HG02678 (cell line): ENCODE measurements around the gene BLOC1S4.

ENCODE experiments used
- ATAC-seq: cut with Tn5 transposase; IDR thresholded peaks from one replicate; pipeline ENCODE4 v1.9.1; 2021; ENCODE audit warnings: mild to moderate bottlenecking, moderate library complexity; ENCODE audit not compliant: unreplicated experiment

BLOC1S4 gene

GRCh38 chr4:6689506-6689960 is 26.4 kb upstream of the BLOC1S4 start:
- ATAC-seq, result no peak

DNA sequence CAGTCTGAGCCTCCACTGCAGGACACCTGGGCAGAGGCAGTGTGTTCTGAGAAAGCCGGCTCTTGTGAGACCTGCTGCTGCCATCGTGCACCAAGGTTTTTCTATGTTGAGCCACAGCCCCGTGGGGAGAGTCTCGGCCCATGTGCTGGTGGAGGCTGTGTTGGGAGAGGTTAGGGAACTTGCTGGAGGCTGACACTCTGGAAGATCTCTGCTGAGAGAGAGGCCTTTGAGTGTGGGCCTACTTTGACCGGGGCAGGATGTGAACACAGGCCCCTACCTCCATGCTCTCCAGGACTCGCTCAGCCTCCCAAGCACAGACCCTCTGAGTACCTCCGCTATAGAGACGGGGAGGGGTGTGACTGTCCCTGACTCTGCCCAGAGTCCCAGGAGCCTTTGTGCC is 23.6 kb upstream of the BLOC1S4 start:
- no peak for ATAC-seq

DNA sequence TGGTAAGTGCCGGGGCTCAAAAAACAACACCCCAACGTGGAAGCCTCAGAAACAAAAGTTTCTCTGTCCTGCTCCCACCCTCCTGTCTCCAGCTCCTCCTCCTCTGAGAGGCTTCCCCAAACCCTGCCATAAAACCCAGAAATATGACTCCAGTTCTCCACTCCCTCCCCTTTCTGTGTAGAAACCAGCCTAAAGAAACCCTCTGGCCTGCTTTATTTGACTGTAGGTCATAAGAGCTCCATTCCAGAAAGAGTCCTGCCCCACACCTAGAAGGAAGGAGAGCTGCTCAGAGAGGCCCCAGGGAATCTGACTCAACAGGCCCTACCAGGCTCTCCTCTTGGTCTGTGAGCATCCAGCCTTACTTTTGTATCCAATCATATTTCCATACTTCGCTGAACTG is 23.2 kb upstream of the BLOC1S4 start:
- ATAC-seq, result no peak

DNA sequence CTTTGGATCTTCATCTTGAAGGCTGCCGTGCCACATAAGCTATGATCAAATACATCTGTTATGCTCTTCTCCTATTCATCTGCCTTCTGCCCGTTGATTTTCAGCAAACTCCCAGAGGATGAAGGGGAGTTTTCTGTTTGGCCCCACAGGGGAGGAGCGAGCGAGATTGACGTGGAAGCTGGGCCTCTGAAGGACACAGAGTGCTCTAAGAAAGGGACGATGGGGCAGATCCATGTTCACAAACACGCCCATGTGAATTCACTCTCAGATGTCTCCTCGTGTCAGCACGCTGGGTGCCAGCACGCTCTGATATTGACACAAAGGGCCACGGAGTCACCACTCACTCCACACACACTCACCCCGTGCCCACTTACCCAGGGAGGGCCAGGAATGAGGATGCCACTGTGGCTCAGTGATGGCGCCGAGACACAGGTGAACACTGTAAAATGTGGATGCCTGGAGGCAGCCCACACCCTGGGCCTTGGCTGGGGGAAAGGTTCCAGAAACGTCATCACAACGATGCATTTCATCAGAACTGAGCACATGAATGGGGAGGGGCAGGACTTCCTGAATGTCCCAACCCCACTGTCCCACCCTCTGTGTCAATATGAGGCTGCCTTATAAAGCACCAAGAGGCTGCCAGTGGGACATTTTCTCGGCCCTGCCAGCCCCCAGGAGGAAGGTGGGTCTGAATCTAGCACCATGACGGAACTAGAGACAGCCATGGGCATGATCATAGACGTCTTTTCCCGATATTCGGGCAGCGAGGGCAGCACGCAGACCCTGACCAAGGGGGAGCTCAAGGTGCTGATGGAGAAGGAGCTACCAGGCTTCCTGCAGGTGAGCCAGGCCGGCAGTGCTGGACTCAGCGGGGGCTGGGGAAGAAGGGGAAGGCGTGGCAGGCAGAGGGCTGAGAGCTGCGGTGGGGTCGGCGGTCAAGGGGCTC is 22.5 kb upstream of the BLOC1S4 start, which contains the start of gene S100P:
Gene S100P, plus strand, starts transcription at position 648 of the 946 bp plus-strand sequence. Its CDS starts 55 bp downstream, at position 703.
- ATAC-seq, result no peak

GRCh38 chr4:6694177-6694901 is 21.6 kb upstream of the BLOC1S4 start:
- ATAC-seq, result no peak

DNA sequence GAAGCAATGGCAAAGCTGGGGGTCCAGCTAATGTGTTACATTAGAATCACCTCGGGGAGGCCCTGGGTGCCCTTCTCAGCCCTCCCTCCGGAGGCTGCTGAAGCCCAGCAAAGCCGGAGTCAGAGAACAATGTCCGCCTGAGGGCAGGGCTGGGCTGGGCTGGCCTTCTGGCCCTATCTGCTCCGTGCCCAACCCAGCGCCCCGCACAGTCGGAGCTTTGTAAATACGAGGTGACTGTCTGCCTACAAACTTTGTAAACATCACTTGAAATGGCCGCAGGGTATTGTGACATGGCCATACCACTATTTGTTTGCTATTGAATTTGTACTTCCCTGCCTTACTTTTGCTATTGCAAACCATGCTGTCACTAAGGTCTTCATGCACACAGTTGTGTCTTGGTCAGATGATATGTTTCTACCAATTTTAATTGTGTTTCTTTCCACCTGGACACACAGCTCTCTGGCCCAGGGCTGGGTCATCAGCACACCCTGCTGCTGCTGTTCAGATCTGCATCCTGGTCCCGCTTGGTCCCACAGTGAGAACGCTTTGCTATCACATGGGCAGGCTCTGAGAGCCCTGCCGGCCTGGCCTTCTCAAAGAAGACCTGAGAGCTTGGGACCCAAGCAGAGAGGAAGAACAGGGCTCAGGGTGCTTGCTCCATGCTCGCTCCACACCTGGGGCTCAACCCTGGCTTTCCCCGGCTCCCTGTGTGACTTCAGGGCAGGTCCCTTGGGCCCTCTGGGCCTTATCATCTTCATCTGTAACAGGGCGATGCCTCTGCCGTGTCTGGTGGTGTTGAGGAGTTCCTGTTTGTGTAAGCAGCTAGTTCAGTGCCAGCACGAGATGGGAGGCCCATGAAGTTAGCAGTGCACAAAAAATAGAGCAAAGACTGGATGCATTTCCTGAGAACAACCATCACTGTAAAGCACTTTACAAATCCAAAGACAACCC is 20.0 kb upstream of the BLOC1S4 start:
- peak; percentile 52 for ATAC-seq

DNA sequence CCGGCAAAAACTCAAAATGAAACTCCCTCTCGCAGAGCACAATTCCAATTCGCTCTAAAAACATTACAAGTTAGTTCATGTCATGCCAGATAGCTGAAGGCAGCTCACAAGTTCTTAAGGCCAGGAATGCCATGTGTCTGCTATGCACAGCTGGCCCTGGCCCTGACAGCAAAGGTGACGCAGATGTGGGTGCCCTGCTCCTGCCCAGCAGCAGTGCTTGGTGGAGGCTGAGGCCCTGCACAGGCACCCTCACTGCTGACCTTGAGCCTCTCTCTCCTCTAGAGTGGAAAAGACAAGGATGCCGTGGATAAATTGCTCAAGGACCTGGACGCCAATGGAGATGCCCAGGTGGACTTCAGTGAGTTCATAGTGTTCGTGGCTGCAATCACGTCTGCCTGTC is 19.4 kb upstream of the BLOC1S4 start:
- ATAC-seq, result peak; percentile 4

DNA sequence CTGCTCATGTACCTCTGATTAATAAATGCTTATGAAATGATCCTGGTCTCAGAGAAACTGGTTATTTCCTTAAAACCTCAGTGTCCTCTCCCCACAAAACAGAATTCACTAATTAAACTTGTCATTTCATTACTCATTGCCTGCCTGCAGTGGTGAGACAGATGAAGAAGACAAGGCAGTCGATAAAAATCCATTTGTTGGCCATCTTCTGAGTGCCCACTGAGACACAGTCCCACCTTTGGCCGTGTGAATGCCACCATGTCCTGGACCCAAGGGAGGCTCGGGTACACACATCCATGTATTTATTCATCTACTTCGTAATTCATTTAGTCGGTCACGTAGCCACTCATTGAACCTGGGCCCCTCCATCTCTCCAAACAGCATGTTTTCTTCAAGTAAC is 18.8 kb upstream of the BLOC1S4 start:
- ATAC-seq, result no peak

GRCh38 chr4:6699388-6699787 is 16.6 kb upstream of the BLOC1S4 start:
- no peak for ATAC-seq

GRCh38 chr4:6699903-6700302 is 16.1 kb upstream of the BLOC1S4 start:
- ATAC-seq, result no peak

DNA sequence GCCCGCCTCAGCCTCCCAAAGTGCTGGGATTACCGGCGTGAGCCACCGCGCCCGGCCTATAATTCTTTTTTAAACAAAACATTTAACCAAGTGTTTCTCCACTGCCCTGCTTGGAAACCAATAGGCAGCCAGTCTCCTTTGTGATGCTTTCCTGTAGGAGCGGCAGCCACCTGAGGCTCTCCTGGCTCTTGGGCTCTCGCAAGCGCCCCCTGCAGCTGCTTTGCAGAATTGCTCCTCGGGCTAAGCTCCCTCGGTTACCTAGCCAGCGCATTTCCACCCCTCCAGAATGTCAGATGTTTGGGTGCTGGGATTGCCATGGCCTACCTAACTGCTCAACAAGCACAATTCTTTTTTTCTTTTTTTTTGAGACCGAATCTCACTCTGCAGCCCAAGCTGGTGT is 14.6 kb upstream of the BLOC1S4 start:
- no peak for ATAC-seq

GRCh38 chr4:6702761-6703160 is 13.2 kb upstream of the BLOC1S4 start:
- ATAC-seq, result no peak

DNA sequence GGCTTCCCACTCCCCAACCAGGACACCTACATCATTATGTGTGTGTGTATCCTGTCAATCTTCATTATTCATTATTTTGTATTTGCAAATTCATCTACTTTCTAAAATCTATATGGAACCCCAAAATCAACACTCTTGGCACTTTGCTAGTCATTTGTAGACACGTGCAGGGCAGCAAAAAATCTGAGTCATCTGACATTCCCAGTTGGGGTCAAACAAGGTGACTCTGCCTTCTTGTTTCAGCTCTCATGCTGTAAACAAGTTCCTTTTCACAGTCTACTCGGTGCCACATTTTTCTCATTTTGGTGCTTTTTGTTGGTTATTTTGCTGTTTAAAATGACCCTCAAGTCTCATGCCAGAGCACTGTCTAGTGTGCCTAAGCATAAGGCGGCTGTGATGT is 12.2 kb upstream of the BLOC1S4 start:
- no peak for ATAC-seq

GRCh38 chr4:6705646-6706045 is 10.3 kb upstream of the BLOC1S4 start:
- no peak for ATAC-seq

DNA sequence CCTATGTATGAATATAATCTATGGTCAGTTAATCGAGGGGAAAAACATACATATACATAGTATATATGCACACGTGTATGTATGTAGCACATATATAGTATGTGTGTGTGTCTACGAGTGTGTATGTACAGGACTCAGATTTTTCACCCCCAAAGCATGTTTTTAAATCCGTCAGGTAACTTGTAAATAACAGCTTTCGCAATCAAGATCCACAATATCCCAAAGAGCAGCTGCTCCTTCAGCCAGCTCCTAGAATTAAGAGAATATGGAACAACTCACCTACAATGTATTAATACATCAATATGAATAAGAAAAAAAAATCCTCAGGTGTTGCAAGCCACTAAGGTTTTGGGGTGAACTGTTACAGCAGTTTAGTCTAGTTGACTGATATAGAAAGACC is 9.8 kb upstream of the BLOC1S4 start:
- no peak for ATAC-seq

GRCh38 chr4:6709230-6710114 is 6.5 kb upstream of the BLOC1S4 start, which contains the start of gene MRFAP1L1:
TSS of gene MRFAP1L1 (minus strand) at chr4:6709865. CDS start at chr4:6709629, 236 bp downstream.
- peak; percentile 76 for ATAC-seq

DNA sequence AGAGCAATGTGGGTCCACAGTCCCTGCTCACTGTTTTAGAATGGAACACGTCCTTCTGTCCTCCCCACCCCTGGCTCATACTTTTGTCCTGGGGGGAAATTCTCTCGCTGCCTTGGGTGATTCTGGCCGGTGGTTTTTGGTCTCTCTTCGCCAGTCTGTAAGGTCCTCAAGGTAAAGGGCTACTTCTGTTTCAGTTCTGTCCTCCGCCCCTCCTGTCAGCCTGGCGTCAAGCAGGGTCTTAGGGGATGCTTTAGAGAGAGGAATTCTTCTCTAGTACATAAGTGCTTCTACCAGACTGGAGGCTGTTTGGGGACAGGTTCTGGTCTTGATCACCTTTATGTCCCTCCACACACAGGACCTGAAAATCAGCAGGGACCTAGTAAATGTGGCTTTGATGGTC is 5.7 kb upstream of the BLOC1S4 start:
- no peak for ATAC-seq

GRCh38 chr4:6710996-6711395 is 5.0 kb upstream of the BLOC1S4 start:
- no peak for ATAC-seq

DNA sequence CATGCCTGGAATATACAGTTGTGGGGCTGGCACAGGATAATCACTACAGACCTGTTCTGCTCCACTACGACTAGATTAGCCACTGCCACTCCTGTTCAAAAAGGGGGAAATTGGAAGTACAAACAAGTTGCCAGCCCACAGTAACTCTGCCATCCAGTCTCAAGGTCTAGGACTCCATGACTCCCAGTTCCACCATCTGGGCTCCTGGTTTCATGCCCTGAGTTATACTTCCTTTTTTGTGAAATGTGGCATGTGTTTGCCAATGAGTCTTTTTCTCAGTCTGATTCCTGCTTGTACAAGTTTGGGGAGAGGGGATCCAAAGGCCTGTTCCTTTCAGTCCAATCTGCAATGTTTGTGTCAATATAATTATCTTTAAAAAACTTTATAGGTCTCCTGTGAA is 1.0 kb upstream of the BLOC1S4 start:
- ATAC-seq, result no peak

- ATAC-seq, result no peak
Observed at GRCh38 chr4:6715704-6716017, 313 bp upstream of the BLOC1S4 start.
